ENCODE measurements around the gene ATG7.

- TF ChIP-seq CTCF (IDR thresholded peaks at IDR 0.05) (no peak), POLR2A (IDR thresholded peaks at IDR 0.05) (no peak)
Observed at GRCh38 chr3:11566478-11566877, 294.3 kb downstream of the ATG7 start.

Data from heart left ventricle (tissue), 13 donors.